ENCODE measurements around the gene TBC1D26.
A peak's percentile ranks its signal among the peaks of the same experiment; 100 is the strongest.
"Not testable (repeated sequence)": the region's sequence is repeated elsewhere in the genome, so short reads cannot be mapped to it uniquely, and the experiment has no call there.

Gene TBC1D26

DNA sequence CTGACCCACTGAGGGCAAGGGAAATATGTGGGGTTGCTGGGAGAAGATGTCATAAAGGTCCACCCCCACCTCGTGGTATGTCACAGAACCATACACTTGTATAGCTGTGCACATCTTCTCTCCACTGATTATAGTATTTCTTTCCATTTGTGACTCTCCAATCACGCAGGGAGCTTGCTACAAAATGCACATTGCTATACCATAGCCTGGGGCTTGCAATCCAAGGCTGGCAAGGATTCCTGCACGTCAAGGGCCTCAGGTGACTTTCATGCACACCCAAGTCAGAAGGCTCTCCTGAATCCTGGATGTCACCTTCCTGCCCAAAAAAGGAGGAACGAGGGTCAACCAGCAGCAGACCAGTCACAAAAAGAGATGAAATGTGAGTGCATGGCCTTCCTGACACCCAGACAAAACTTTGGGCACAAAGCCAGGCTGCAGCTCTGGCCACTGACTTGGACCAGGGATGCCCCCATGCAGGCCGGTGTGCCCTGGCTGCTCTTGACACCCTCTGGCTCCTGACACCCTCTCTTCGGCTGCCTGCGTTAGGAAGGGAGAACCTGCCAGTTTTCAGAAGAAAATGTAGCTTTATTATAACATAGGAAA lies 12.1 kb downstream of the TBC1D26 start:
- TF ChIP-seq, protein P1, sequence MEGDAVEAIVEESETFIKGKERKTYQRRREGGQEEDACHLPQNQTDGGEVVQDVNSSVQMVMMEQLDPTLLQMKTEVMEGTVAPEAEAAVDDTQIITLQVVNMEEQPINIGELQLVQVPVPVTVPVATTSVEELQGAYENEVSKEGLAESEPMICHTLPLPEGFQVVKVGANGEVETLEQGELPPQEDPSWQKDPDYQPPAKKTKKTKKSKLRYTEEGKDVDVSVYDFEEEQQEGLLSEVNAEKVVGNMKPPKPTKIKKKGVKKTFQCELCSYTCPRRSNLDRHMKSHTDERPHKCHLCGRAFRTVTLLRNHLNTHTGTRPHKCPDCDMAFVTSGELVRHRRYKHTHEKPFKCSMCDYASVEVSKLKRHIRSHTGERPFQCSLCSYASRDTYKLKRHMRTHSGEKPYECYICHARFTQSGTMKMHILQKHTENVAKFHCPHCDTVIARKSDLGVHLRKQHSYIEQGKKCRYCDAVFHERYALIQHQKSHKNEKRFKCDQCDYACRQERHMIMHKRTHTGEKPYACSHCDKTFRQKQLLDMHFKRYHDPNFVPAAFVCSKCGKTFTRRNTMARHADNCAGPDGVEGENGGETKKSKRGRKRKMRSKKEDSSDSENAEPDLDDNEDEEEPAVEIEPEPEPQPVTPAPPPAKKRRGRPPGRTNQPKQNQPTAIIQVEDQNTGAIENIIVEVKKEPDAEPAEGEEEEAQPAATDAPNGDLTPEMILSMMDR (conservative IDR thresholded peaks at IDR 0.05; ENCODE audit: low read depth, low read length): no peak
- no peak for DNase-seq (ENCODE audit: low read depth)
- no peak overlapping the region for H3K4me3 ChIP-seq (ENCODE audit: low read depth, low read length)

DNA sequence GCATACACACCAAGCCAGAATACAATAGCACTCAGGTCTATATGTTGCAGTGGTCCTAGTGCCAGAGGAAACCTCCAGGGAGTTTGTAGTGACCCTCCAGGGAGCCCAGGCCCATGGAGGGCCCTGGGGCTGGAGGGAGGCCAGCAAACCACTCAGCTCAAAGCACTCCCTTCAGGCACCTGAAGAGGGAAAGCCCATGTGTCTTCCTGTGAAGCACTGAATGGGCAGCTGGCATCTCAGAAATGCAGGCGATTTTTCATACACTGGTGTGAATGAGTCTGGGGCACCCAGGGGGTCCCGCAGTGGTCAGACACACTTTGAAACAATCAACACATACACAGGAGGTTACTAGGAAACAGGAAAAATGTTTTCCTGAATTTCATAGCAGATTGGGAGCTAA lies 12.8 kb downstream of the TBC1D26 start:
- TF ChIP-seq, protein P1 (conservative IDR thresholded peaks at IDR 0.05; ENCODE audit: low read depth, low read length): no peak
- peak; percentile 38 for DNase-seq (ENCODE audit: low read depth)
- H3K4me3 ChIP-seq (ENCODE audit: low read depth, low read length): no peak overlapping the region

DNA sequence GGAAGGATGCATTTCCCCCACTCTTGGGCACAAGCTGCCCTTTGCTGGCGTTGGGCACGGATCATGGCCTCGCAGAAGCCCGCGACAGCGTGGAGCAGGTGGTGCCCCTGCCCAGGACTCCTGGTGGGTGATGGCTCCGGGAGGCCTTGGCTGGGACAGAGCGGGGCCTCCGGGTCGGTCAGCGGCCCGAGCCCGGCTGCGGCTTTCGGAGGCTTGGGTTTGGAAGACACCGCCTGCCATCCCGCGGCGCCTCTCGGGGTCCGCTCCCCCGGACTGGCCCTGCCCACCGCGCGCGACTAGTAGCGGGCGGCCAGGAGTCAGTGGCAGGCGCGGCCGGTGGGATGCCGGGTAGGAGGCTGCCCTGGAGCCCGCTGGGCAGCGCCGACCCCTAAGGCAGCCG lies 17.3 kb downstream of the TBC1D26 start:
- DNase-seq (ENCODE audit: low read depth): not testable (repeated sequence)
- peak overlapping the region; percentile 11 for H3K4me3 ChIP-seq (ENCODE audit: low read depth, low read length)

DNA sequence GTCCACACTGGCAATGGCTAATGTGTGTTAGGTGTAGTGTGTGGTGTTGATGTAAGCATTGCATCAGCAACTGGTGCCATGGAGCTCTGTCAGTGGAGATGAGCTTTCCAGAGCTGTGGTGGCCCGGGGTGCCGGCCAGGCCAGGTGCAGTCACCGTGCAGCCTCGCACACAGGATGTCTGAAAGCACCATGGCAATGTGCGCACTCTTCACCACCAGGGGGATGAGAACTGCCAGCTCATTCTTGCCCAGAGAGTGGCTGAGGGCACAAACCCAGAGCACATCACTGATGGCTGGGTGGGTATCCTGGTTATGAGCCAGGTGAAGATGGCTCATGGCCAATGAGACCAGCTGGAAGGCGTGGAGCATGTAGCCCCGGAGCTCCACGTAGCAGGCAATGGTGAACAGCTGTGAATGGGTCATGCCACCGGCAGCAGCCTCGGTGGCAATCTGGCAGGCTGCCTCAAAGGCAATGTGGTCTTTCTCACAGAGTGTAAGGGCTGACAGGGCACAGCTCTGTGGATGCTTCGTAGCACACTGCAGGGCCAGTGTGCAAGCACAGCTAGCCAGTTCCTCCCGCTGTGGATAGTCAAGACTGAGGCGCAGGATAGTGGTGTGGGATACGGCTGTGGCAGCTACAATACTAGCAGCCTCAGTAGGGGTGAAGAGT lies 36.9 kb downstream of the TBC1D26 start:
- H3K4me3 ChIP-seq (ENCODE audit: low read depth, low read length); DNase-seq (ENCODE audit: low read depth): not testable (repeated sequence)

DNA sequence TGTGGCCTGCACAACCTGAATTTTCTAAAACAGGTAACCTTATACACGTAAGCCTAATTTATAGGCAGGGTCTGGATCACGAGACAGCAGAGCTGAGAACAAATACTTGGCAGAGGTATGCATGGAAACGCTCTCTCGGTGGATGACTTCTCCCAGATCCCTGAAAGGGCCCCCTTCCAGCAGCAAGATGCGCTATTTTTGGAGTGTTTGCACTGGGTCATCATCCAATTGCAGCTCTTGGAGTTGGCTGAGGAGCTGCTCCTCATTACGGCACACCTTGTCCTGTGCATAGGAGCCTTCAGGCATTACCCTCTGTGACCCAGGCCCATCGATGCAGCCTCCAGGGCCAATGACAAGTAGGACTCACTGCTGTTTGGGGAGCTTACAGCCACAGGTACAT lies 38.6 kb downstream of the TBC1D26 start:
- H3K4me3 ChIP-seq (ENCODE audit: low read depth, low read length); DNase-seq (ENCODE audit: low read depth): not testable (repeated sequence)

DNA sequence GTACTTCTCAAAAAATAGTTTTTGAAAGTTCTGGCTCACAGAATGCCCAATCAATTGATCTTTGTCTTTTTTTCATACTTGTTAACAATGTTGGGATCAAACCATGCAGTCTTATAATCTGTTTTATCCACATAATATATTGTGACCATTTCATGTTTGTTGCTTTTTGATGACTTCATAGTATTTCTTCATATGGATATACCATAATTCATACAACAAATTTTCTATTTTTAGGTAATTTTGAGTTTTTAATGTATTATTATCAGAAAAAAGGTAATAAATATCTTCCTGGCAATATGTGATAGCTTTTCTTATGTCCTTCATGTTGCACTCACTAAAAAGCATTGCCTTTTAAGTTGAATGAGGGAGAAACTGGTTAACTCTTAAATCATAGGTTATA lies 44.8 kb downstream of the TBC1D26 start:
- TF ChIP-seq, protein P1 (conservative IDR thresholded peaks at IDR 0.05; ENCODE audit: low read depth, low read length): no peak

DNA sequence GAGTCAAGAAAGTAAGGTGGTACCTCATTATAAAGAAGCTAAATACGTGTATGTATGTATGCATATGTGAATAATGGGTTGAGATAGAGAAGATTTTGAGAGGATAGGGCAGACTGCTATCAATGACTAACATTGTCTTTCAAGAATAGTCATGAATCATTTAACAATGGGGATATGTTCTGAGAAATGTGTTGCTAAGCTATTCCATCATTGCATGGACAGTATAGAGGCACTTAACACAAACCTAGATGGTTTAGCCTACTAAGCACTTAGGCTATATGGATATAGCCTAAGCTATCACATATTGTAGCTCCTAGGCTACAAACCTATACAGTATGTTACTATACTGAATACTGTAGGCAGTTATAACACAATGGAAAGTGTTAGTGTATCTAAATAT lies 45.2 kb downstream of the TBC1D26 start:
- H3K4me3 ChIP-seq (ENCODE audit: low read depth, low read length): no peak overlapping the region
- no peak for DNase-seq (ENCODE audit: low read depth)
- TF ChIP-seq, protein P1 (conservative IDR thresholded peaks at IDR 0.05; ENCODE audit: low read depth, low read length): no peak

More for the DNA sequence above, 44.8 kb downstream of the TBC1D26 start:
- no peak for DNase-seq (ENCODE audit: low read depth)
- no peak overlapping the region for H3K4me3 ChIP-seq (ENCODE audit: low read depth, low read length)

DNA sequence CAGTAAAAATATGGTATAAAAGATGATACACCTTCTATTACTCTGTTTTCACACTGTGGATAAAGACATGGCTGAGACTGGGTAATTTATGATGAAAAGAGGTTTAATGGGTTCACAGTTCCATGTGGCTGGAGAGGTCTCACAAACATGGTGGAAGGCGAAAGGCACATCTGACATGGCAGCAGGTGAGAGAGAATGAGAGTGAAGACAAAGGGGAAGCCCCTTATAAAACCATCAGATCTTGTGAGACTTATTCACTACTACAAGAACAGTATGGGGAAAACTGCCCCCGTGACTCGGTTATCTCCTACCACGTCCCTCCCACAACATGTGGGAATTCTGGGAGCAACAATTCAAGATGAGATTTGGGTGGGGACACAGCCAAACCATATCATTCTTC lies 45.6 kb downstream of the TBC1D26 start:
- TF ChIP-seq, protein P1 (conservative IDR thresholded peaks at IDR 0.05; ENCODE audit: low read depth, low read length): no peak
- H3K4me3 ChIP-seq (ENCODE audit: low read depth, low read length): no peak overlapping the region
- DNase-seq (ENCODE audit: low read depth): no peak

Measured in choroid plexus epithelial cell (primary cell).